ENCODE data around the gene MRFAP1L1.
"Not testable (repeated sequence)": the region's sequence is repeated elsewhere in the genome, so short reads cannot be mapped to it uniquely, and the experiment has no call there.

Gene MRFAP1L1

GRCh38 chr4:6733358-6734164, 23.9 kb upstream of the MRFAP1L1 start:
- DNase-seq = no peak

DNA sequence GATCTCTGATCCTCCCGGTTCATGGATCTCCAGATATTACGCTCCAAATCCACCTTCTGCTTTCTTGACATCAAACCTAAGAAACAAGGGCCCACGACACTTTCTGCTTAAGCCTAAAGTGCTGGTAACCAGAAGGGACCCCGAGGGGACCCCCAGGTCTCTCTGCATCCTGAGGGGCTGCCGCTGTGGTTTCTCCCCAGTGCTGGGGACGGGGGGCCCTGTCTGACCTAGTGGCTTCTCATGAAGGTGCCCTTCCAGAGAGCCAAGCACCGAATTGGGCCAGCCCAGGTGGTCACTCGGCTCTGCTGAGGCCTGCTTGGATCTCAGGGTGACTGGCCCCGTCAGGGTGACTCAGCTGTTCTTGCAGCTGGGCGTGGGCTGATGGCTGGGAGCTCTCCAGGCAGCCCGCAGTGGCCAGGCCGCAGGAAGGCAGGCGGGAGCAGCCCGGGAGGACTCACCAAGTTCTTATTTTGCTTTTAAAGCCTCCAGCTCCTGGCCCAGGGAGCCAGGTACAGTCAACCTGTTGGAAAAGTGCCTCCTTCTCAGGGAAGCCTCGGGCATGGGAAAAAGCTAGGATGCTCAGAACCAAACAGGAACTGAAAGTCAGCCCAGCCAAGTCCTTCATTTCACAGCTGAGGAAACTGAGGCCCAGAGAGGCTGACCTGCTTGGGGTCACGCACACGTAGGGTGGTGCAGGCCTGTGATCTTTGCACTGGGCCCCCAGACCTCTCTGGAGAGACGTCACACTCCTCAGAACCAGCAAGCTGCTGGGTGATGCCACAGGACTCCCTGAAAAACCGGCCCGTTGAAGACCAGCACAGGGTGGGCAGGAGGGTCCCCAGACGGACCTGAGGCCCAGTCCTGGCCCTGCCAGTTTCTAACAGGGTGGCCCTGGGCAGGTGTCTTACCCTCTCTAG, 23.0 kb upstream of the MRFAP1L1 start:
- DNase-seq = no peak

- no peak for DNase-seq
These were observed 22.1 kb upstream of the MRFAP1L1 start for GRCh38 chr4:6731780-6732179.

- no peak for DNase-seq
These were observed 21.6 kb upstream of the MRFAP1L1 start for GRCh38 chr4:6731318-6731675.

DNA sequence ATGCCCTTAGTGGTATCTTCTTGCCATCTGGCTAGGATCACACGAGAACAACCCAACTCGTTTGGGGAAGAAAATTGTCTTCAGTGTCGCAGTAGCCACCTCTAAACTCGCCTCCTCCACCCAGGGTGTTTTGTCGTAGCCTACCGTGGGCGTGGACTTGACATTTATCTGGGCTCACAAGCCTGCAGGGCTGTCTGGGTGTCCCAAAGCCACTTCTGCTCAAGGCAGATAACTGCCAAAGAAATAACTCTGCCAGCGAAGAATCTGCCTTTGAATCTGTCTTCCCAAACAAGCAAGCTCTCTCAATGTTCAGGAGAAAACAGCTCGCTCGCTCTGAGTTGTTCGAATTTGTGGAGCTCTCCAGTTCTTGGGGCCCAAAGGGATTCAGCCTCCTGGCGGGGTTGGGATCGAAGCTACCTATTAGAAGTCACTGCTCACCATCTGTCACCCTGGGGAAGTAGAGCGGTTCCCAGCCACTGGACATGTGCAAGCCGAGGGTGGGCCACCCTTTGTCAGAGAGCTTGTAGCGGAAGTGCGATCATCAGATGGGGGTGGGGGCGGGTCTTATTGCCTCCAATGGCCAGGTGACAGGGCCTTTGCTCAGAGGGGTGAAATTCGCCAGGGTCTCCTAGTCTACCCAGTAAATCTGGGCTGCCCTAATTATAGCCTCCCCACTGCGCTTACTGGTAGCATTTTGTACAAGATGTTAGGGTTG, 21.1 kb upstream of the MRFAP1L1 start:
- DNase-seq = no peak

DNA sequence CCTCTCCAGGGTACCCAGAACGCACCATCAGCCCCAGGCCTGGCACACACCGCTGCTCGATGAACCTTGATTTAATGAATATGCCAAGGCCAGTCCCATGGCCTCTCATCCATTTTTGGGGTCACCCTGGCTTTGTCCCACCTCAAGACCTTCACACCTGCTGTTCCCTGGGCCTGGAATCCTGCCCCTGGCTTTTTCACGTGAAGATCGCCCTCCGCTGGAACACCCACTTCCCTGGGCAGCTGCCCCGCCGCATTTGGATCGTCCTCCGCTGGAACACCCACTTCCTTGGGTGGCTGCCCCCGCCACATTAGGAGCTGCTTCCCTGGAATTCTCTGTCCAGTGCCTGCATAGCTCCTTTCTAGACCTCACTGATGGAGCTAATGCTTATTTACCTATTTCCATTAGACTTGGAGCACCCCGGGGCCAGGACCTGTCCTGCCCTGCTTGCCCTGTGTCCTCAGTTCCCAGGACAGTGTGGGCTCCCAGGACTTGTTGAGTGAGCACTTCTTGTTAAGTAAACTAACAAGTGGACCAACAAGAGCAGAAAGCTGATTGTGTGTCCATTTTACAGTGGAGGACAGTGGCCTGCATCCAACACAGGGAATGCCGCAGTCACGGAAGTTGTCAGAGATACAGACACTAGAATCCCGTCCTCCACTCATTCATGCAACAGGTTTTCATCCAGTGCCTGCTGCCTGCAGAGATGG, 18.8 kb upstream of the MRFAP1L1 start:
- no peak for DNase-seq

- DNase-seq = no peak
These were observed 18.2 kb upstream of the MRFAP1L1 start for GRCh38 chr4:6727943-6728250.

DNA sequence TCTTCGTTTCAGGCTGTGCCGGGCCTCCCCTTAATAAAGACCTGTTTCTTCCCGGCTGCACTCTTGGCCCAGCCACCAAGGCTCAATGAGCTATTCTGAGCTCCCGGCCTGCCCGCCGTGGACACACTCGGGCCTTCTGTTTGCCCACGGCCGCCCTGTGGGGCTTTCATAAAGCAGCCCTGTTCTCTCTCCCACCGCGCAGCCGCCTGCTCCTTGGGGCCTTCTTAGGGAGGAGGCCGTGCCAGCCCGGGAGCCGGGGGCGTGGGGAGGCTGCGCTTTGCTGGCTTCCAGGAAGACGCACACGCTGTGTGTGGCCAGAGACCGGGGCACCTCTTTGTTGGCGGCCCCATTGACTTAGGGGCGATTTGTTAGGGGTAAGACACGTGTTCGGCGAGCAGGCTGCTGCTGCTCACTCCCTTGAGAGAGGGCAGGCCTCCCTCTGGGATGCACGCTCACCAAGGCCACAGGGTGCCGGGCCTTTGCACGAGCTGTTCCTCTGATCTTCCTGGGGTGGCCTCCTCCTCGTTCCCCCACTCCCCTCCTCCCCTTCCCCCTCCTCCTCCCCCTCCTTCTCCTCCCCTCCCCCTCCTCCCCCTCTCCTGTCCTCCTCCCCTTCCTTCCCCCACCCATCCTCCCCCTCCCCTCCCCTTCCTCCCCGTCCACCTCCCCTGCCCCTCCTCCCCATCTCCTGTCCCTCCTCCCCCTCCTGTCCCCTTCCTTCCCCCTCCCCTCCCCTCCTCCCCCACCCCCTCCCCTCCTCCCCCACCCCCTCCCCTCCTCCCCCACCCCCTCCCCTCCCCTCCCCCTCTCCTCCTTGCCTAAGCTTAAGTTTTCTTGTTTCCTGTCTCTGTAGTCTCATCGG, 17.6 kb upstream of the MRFAP1L1 start:
- no peak for DNase-seq

GRCh38 chr4:6725427-6725961, 15.8 kb upstream of the MRFAP1L1 start:
- not testable (repeated sequence) for DNase-seq

- DNase-seq = no peak
These were observed 14.9 kb upstream of the MRFAP1L1 start for GRCh38 chr4:6724421-6725111.

GRCh38 chr4:6723851-6724250, 14.2 kb upstream of the MRFAP1L1 start:
- DNase-seq = no peak

GRCh38 chr4:6722891-6723290, 13.2 kb upstream of the MRFAP1L1 start:
- DNase-seq = no peak

- no peak for DNase-seq
These were observed 11.5 kb upstream of the MRFAP1L1 start for GRCh38 chr4:6721121-6721520.

DNA sequence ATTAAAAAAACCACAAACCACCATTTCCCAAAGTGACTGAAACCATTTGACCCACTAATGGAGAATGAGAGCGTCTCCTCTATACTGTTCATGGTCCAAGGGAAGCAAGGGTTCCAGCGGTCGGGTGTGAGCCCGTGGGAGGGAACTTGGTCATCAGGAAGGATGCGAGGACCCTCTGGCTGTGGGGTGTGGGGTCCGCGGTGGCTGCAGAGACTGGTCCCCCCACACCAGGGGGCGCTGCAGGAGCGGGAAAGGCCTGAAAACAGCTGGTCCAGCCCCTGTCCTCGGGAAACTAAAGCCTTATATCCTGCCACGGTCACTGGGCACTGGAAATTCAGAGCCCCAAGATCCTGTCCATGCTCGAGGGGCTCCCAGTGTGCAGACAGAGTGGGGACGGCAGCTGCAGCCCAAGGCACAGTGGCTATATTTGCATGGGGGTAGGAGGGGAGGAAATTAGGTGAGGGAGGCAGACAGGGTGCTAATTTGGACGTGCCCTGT, 10.6 kb upstream of the MRFAP1L1 start:
- peak; percentile 48 for DNase-seq

GRCh38 chr4:6719611-6720179, 10.0 kb upstream of the MRFAP1L1 start:
- DNase-seq = no peak

GRCh38 chr4:6718932-6719610, 9.4 kb upstream of the MRFAP1L1 start:
- DNase-seq = no peak

GRCh38 chr4:6716958-6717655, 7.4 kb upstream of the MRFAP1L1 start:
- no peak for DNase-seq

GRCh38 chr4:6716018-6716911, 6.6 kb upstream of the MRFAP1L1 start, which contains the start of gene BLOC1S4:
TSS of gene BLOC1S4 (plus strand) at chr4:6716174. CDS start at chr4:6716210, 36 bp downstream.
- DNase-seq = peak; percentile 88
